Sigmoid colon (tissue), 7 donors: ENCODE data around the gene CHDH. TPM values are rescaled to one million over a fixed set of nuclear protein-coding genes. Genes with fewer than 3 reads are reported as not detected.

Experiments used
- DNase-seq: peaks from one replicate; pipeline ENCODE4 v3.0.0-alpha.2; 2019
- H3K27ac ChIP-seq, 4 donors: fragments of 200-600 bp; sonication (generic); one replicate each; pipeline ENCODE4 v1.5.1; 2016 to 2019; ENCODE audit warnings: mild to moderate bottlenecking in 1 of 4
- H3K27me3 ChIP-seq, 3 donors: fragments of 200-600 bp; sonication (generic); one replicate each; pipeline ENCODE4 v1.5.1; 2019; ENCODE audit warnings: mild to moderate bottlenecking in 1 of 3
- H3K36me3 ChIP-seq, 4 donors: fragments of 200-600 bp; sonication (generic); one replicate each; pipeline ENCODE4 v1.5.1; 2016 to 2019
- H3K4me1 ChIP-seq, 4 donors: fragments of 200-600 bp; sonication (generic); one replicate each; pipeline ENCODE4 v1.5.1; 2017 to 2019
- H3K4me3 ChIP-seq, 4 donors: fragments of 200-600 bp; sonication (generic); one replicate each; pipeline ENCODE4 v1.5.1; 2017 to 2019; ENCODE audit warnings: mild to moderate bottlenecking in 2 of 4, moderate library complexity in 1 of 4
- H3K9me3 ChIP-seq, 4 donors: fragments of 200-600 bp in 3 of 4; sonication (generic) in 3 of 4; one replicate each; pipeline versions ENCODE4 v1.5.1 to v1.6.1; 2013 to 2019
- EP300 ChIP-seq, 4 donors: sonication (generic); formaldehyde crosslinking; IDR thresholded peaks; one replicate each; pipeline ENCODE4 v1.6.1; 2017; ENCODE audit warnings: antibody characterized with exemption in 4 of 4
- POLR2A ChIP-seq, 2 donors: fragments of 450-650 bp; IDR thresholded peaks; one replicate each; pipeline ENCODE4 v1.6.1; 2016; ENCODE audit warnings: antibody characterized with exemption in 2 of 2, mild to moderate bottlenecking in 2 of 2, moderate library complexity in 2 of 2
- POLR2AphosphoS5 ChIP-seq, 4 donors: sonication (generic); formaldehyde crosslinking; IDR thresholded peaks; one replicate each; pipeline ENCODE4 v1.6.1; 2017; ENCODE audit warnings: antibody characterized with exemption in 4 of 4
- WGBS, 2 donors: extraction: QIAGEN DNeasy Blood & Tissue Kit; methylation state at CpG; one replicate each; pipeline ENCODE4 v1.1.7; 2013; 5-methylcytosine and 5-hydroxymethylcytosine counted together
- intact Hi-C: fragments of 100-400 bp; cut with DNase I; formaldehyde crosslinking; loops from one replicate; pipeline ENCODE4 v1.15.1; 2023
- polyA plus RNA-seq, 3 donors: library from polyadenylated mRNA; stranded (reverse); fragments of 200-250 nt; gene quantifications; one replicate each; pipeline ENCODE4 v1.2.3, GENCODE V29; 2013
- total RNA-seq, 4 donors: library from RNA; depleted of rRNA; stranded (reverse); fragments of >200 nt; gene quantifications; one replicate each; pipeline ENCODE4 v1.1.0, GENCODE V29; 2016
- TF ChIP-seq, protein P1 (sequence below), 4 experiments: fragments of 450-650 bp in 3 of 4; fragments of 200-600 bp in 1 of 4; IDR thresholded peaks; one replicate each; pipeline ENCODE4 v1.5.1; 2016 to 2019; ENCODE audit warnings: antibody characterized with exemption in 4 of 4, mild to moderate bottlenecking in 3 of 4, moderate library complexity in 2 of 4
- donor health status: healthy with polysubstance abuse.
- donor health status: Bipolar disorder and iron deficiency.
- donor health status: healthy.

The CHDH gene
- total and polyA plus RNA-seq, 7 donors = 1.1 to 9.5 (median 1.8) TPM

DNA sequence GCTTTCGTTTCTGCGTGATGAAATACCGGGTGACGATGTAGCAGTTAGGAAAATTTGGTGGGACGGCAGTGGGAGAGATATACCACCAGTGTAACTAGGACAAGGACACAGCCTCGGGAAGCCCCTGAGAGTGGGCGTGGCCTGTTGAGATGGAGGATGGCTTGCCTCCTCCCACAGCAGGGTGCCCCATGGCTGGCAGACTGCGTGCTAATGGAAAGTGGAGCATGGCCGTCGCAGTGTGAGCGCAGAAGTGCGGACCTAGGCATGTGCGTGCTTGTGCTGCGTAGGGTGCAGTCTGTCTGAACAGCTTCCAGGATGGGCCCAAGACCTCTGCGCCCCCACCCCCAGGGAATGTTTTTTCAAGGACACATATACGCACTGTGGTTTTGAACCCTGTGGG is 56.8 kb downstream of the CHDH start:
- no peak overlapping the region for H3K27ac ChIP-seq
- no peaks in the 10 kb centered on the region for H3K36me3 ChIP-seq
- no peaks in the 10 kb centered on the region for H3K9me3 ChIP-seq
- intact Hi-C loops = no loop called here
- H3K27me3 ChIP-seq = no peaks in the 10 kb centered on the region
- H3K4me1 ChIP-seq = no peaks in the 10 kb centered on the region
- no peak for TF ChIP-seq POLR2AphosphoS5 (IDR thresholded peaks at IDR 0.05)
- TF ChIP-seq, protein P1, sequence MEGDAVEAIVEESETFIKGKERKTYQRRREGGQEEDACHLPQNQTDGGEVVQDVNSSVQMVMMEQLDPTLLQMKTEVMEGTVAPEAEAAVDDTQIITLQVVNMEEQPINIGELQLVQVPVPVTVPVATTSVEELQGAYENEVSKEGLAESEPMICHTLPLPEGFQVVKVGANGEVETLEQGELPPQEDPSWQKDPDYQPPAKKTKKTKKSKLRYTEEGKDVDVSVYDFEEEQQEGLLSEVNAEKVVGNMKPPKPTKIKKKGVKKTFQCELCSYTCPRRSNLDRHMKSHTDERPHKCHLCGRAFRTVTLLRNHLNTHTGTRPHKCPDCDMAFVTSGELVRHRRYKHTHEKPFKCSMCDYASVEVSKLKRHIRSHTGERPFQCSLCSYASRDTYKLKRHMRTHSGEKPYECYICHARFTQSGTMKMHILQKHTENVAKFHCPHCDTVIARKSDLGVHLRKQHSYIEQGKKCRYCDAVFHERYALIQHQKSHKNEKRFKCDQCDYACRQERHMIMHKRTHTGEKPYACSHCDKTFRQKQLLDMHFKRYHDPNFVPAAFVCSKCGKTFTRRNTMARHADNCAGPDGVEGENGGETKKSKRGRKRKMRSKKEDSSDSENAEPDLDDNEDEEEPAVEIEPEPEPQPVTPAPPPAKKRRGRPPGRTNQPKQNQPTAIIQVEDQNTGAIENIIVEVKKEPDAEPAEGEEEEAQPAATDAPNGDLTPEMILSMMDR (IDR thresholded peaks at IDR 0.05) = no peak
- no peak for TF ChIP-seq POLR2A (IDR thresholded peaks at IDR 0.05)
- TF ChIP-seq EP300 (IDR thresholded peaks at IDR 0.05) = no peak
- WGBS, 2 donors = 93 to 95% methylated on average over 16 of the region's 16 CpGs
- no peak overlapping the region for H3K4me3 ChIP-seq
- DNase-seq = no peak

DNA sequence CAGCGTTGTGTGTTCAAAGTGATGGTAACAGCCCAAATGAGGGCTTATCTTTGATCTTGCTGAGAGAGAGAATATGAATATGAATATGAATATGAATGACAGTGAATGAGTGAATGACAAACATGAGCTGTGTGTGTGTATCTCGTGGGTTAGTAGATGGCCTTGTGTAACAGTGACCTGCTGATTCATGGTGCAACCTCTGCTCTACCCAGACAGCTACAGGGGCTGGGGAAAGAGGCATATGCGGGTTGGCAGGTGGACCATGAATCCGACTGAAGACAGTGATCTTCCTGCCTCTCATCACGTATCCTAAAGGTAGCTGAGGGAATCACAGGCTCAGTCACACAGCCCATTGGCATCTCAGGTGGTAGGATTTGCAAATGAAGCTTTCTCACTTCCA is 58.2 kb downstream of the CHDH start:
- H3K4me1 ChIP-seq = no peaks in the 10 kb centered on the region
- no peaks in the 10 kb centered on the region for H3K27me3 ChIP-seq
- no peak overlapping the region for H3K4me3 ChIP-seq
- TF ChIP-seq EP300 (IDR thresholded peaks at IDR 0.05) (no peak), POLR2A (IDR thresholded peaks at IDR 0.05) (no peak), POLR2AphosphoS5 (IDR thresholded peaks at IDR 0.05) (no peak)
- TF ChIP-seq, protein P1 (IDR thresholded peaks at IDR 0.05) = no peak
- intact Hi-C loops = no loop called here
- no peaks in the 10 kb centered on the region for H3K9me3 ChIP-seq
- no peak overlapping the region for H3K27ac ChIP-seq
- H3K36me3 ChIP-seq = no peaks in the 10 kb centered on the region
- WGBS, 2 donors = 81 to 84% methylated on average over 5 of the region's 5 CpGs
- no peak for DNase-seq

DNA sequence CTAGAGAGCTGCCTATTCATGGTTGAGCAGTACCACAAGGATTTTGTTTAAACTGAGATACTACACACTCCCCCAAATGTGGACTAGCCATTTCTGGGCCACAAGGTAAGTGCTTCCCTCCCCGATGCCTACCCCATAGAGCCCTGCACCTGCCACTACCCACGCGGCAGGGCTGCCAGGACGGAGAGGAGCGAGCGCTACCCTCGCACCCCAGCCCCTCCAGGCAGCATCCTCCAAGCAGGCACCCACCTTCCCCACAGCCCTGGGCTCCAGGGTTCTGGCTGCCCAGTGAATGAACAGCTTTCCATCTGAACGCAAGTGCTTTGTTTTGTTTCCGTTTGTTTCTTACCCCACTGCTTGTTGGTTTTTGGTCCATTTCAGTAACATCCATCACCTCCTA is 59.2 kb downstream of the CHDH start:
- DNase-seq = no peak
- Histone ChIP-seq H3K9me3 (no peaks in the 10 kb centered on the region), H3K4me1 (no peaks in the 10 kb centered on the region), H3K27me3 (no peaks in the 10 kb centered on the region), H3K27ac (no peak overlapping the region), H3K4me3 (no peak overlapping the region), H3K36me3 (no peaks in the 10 kb centered on the region)
- intact Hi-C loops = no loop called here
- WGBS, 2 donors = 89 to 95% methylated on average over 9 of the region's 9 CpGs
- TF ChIP-seq POLR2A (IDR thresholded peaks at IDR 0.05) (no peak), POLR2AphosphoS5 (IDR thresholded peaks at IDR 0.05) (no peak), EP300 (IDR thresholded peaks at IDR 0.05) (no peak)
- TF ChIP-seq, protein P1 (IDR thresholded peaks at IDR 0.05) = no peak

DNA sequence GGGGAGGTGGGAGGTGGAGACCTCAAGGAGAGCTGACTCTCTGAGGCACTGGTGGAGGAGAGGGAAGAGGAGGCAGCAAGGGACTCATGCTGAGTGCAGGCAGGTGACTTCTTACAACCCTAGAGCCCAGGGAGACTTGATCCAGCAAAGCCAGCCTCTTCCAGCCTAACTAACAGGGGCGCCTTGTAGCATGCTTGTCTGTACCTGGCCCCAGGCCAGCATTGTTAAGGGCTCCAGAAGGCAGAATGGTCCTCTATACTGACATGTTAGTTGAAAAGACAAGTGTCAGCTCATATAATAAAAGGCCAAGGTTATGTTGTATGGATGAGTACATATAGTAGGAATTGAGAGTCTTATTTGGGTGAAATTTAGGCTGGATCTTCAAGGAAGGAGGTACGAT is 65.4 kb downstream of the CHDH start:
- no peak overlapping the region for H3K27ac ChIP-seq
- TF ChIP-seq POLR2A (IDR thresholded peaks at IDR 0.05) (no peak), EP300 (IDR thresholded peaks at IDR 0.05) (no peak), POLR2AphosphoS5 (IDR thresholded peaks at IDR 0.05) (no peak)
- TF ChIP-seq, protein P1 (IDR thresholded peaks at IDR 0.05) = no peak
- no peaks in the 10 kb centered on the region for H3K27me3 ChIP-seq
- 88 to 90% methylated on average over 2 of the region's 2 CpGs for WGBS, 2 donors
- intact Hi-C loops = no loop called here
- no peak for DNase-seq
- H3K9me3 ChIP-seq = no peaks in the 10 kb centered on the region
- H3K4me3 ChIP-seq = no peak overlapping the region
- no peaks in the 10 kb centered on the region for H3K4me1 ChIP-seq
- no peaks in the 10 kb centered on the region for H3K36me3 ChIP-seq

DNA sequence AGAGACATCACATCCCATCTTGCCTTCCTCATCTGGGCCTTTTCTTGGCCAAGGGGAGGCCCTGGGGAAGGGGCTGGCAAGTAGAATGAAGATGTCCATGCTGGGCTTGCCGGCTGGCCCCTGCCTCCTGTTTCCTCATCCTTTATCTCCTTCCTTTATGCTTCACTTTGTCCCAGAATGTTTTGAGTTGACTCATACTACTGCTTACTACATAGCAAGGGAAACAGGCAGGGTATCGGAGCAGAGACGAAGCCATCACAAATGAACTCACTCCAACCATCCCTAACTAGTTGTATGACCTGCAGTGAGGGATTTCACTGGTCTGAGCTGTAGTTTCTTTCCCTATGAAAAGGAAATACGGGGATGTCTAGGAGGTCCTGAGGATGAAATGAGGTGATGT is 66.0 kb downstream of the CHDH start:
- TF ChIP-seq POLR2A (IDR thresholded peaks at IDR 0.05) = no peak
- H3K27me3 ChIP-seq = no peaks in the 10 kb centered on the region
- H3K27ac ChIP-seq = no peak overlapping the region
- H3K4me1 ChIP-seq = no peaks in the 10 kb centered on the region
- 83% methylated on average over 4 of the region's 4 CpGs for WGBS, 2 donors
- intact Hi-C loops = no loop called here
- H3K4me3 ChIP-seq = no peak overlapping the region
- H3K36me3 ChIP-seq = no peaks in the 10 kb centered on the region
- no peaks in the 10 kb centered on the region for H3K9me3 ChIP-seq
- no peak for DNase-seq
